HT1080 (cell line): ENCODE data around the gene CSTPP1. TPM values are rescaled to one million over a fixed set of nuclear protein-coding genes. Genes with fewer than 3 reads are reported as not detected.
"Not testable (repeated sequence)": the region's sequence is repeated elsewhere in the genome, so short reads cannot be mapped to it uniquely, and the experiment has no call there.

Source experiments
- DNase-seq: peaks from one replicate; pipeline ENCODE4 v3.0.0-alpha.2; 2015; ENCODE audit warnings: low read depth
- total RNA-seq: library from RNA; depleted of rRNA; stranded (reverse); fragments of >200 nt; shearing (Covaris generic); gene quantifications from 2 replicates; pipeline ENCODE4 v1.2.3, GENCODE V29; 2014

Gene CSTPP1
- total RNA-seq, 1 experiment from 2014 or later: 16.2 TPM

- peak; percentile 20 for DNase-seq
These were observed 15.3 kb downstream of the CSTPP1 start for GRCh38 chr11:46951864-46952263.

GRCh38 chr11:46952553-46952952, 16.0 kb downstream of the CSTPP1 start:
- no peak for DNase-seq

GRCh38 chr11:46953093-46953492, 16.5 kb downstream of the CSTPP1 start:
- no peak for DNase-seq

- DNase-seq: no peak
These were observed 22.2 kb downstream of the CSTPP1 start for GRCh38 chr11:46958777-46959176.

GRCh38 chr11:46961041-46961440, 24.5 kb downstream of the CSTPP1 start:
- no peak for DNase-seq

GRCh38 chr11:46961886-46962285, 25.3 kb downstream of the CSTPP1 start:
- not testable (repeated sequence) for DNase-seq

GRCh38 chr11:46963844-46964243, 27.3 kb downstream of the CSTPP1 start:
- DNase-seq: no peak

- no peak for DNase-seq
These were observed 30.2 kb downstream of the CSTPP1 start for GRCh38 chr11:46966773-46967172.

- no peak for DNase-seq
These were observed 31.4 kb downstream of the CSTPP1 start for GRCh38 chr11:46967962-46968361.

- DNase-seq: no peak
These were observed 32.8 kb downstream of the CSTPP1 start for GRCh38 chr11:46969379-46969778.

GRCh38 chr11:46970913-46971625, 34.5 kb downstream of the CSTPP1 start:
- DNase-seq: no peak

- DNase-seq: no peak
These were observed 35.8 kb downstream of the CSTPP1 start for GRCh38 chr11:46972343-46972742.

GRCh38 chr11:46972821-46973220, 36.3 kb downstream of the CSTPP1 start:
- DNase-seq: no peak

GRCh38 chr11:46976182-46976854, 39.8 kb downstream of the CSTPP1 start:
- DNase-seq: no peak

GRCh38 chr11:46977038-46977813, 40.7 kb downstream of the CSTPP1 start:
- no peak for DNase-seq

GRCh38 chr11:46978005-46978491, 41.5 kb downstream of the CSTPP1 start:
- DNase-seq: peak; percentile 32

GRCh38 chr11:46979358-46979757, 42.8 kb downstream of the CSTPP1 start:
- no peak for DNase-seq

- DNase-seq: no peak
These were observed 44.9 kb downstream of the CSTPP1 start for GRCh38 chr11:46981436-46981835.

GRCh38 chr11:46982797-46983452, 46.4 kb downstream of the CSTPP1 start:
- DNase-seq: no peak

- DNase-seq: no peak
These were observed 47.0 kb downstream of the CSTPP1 start for GRCh38 chr11:46983598-46983997.

- DNase-seq: no peak
These were observed 48.0 kb downstream of the CSTPP1 start for GRCh38 chr11:46984548-46984947.

- DNase-seq: no peak
These were observed 48.4 kb downstream of the CSTPP1 start for GRCh38 chr11:46984987-46985386.
